Measurements from ENCODE around the gene DAGLA.

DAGLA gene

DNA sequence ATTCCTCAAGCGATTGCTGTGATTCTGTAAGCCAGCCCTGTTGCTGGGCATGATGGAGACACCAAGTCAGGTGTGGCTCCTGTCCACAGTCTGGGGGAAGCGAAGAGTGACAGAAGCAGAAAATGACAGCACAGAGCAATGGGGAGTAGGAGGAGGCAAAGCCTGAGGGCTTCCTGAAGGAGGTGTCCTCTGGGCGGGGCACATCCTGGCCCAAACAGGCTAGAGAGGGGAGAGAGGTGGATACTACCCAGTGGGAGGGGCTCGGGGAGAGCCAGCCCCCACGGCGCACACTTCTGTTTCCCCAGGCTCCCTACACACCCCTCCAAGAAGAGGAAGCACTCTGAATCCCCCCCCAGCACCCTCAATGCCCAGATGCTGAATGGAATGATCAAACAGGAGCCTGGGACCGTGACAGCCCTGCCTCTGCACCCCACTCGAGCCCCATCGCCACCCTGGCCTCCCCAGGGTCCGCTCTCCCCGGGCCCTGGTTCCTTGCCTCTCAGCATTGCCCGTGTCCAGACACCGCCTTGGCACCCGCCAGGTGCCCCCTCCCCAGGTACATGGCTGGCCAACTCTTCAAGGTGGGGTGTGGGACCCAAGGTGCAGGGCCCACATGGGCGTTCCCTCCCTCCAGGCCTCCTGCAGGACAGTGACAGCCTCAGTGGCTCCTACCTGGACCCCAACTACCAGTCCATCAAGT is 91.2 kb downstream of the DAGLA start:
- no peak overlapping the region for H3K27ac ChIP-seq
- no peaks in the 10 kb centered on the region for H3K27me3 ChIP-seq (ENCODE audit: insufficient read depth, low read depth, severe bottlenecking)
- TF ChIP-seq, protein P1, sequence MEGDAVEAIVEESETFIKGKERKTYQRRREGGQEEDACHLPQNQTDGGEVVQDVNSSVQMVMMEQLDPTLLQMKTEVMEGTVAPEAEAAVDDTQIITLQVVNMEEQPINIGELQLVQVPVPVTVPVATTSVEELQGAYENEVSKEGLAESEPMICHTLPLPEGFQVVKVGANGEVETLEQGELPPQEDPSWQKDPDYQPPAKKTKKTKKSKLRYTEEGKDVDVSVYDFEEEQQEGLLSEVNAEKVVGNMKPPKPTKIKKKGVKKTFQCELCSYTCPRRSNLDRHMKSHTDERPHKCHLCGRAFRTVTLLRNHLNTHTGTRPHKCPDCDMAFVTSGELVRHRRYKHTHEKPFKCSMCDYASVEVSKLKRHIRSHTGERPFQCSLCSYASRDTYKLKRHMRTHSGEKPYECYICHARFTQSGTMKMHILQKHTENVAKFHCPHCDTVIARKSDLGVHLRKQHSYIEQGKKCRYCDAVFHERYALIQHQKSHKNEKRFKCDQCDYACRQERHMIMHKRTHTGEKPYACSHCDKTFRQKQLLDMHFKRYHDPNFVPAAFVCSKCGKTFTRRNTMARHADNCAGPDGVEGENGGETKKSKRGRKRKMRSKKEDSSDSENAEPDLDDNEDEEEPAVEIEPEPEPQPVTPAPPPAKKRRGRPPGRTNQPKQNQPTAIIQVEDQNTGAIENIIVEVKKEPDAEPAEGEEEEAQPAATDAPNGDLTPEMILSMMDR (IDR thresholded peaks at IDR 0.05; ENCODE audit: low read depth, low read length): no peak
- DNase-seq: no peak
- no peak overlapping the region for H3K4me3 ChIP-seq (ENCODE audit: low read depth, low read length)
- H3K36me3 ChIP-seq: no peaks in the 10 kb centered on the region
- H3K9me3 ChIP-seq (ENCODE audit: severe bottlenecking): no peaks in the 10 kb centered on the region

DNA sequence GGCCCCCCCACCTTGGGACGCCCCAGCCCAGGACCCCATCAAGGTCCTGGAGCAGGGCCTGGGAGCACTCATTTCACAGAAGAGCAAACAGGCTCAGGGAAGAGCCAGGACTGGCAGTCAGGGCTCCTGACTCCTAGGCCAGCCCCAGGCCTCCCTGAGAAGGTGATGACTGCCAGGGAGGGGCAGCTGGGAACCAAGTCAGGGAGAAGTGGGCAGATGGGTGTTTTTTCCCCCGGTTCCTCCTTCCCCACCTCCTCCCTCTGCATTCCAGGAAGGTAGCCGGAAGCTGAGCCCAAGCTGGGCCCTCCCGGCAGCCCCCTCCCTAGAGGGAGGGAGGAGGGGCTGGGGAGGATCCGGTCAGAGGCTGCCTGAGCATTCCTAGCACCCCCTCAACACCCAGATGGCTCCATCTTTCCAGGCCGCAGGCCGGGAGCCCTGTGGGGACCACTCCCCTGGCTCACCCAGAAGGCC is 91.8 kb downstream of the DAGLA start:
- H3K36me3 ChIP-seq: no peaks in the 10 kb centered on the region
- TF ChIP-seq, protein P1 (IDR thresholded peaks at IDR 0.05; ENCODE audit: low read depth, low read length): no peak

DNA sequence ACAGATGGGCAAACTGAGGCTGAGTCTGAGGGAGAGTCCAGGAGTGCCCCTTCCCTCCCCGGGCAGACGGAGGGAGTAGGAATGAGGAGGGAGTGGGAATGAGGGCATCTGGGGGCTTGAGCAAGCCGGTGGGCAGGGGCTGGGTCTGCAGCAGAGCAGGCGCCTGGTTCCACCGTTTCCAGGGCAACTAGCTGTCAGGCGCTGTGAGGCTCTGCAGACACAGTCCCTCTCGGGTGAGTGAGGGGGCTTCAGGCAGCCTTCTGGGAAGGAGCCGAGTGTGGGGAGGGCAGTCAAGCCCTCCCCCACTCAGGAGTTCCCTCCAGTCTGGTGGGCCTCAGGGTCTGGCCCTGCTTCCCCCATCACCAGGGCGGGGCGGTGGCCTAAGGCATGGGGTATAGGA is 93.2 kb downstream of the DAGLA start:
- no peaks in the 10 kb centered on the region for H3K27me3 ChIP-seq (ENCODE audit: insufficient read depth, low read depth, severe bottlenecking)
- no peaks in the 10 kb centered on the region for H3K9me3 ChIP-seq (ENCODE audit: severe bottlenecking)
- no peak for DNase-seq
- no peaks in the 10 kb centered on the region for H3K36me3 ChIP-seq
- no peak overlapping the region for H3K27ac ChIP-seq
- TF ChIP-seq, protein P1 (IDR thresholded peaks at IDR 0.05; ENCODE audit: low read depth, low read length): no peak
- H3K4me3 ChIP-seq (ENCODE audit: low read depth, low read length): no peak overlapping the region

More for the DNA sequence above, 91.8 kb downstream of the DAGLA start:
- Histone ChIP-seq H3K9me3 (ENCODE audit: severe bottlenecking) (no peaks in the 10 kb centered on the region), H3K4me3 (ENCODE audit: low read depth, low read length) (no peak overlapping the region), H3K27me3 (ENCODE audit: insufficient read depth, low read depth, severe bottlenecking) (no peaks in the 10 kb centered on the region), H3K27ac (no peak overlapping the region)
- no peak for DNase-seq

DNA sequence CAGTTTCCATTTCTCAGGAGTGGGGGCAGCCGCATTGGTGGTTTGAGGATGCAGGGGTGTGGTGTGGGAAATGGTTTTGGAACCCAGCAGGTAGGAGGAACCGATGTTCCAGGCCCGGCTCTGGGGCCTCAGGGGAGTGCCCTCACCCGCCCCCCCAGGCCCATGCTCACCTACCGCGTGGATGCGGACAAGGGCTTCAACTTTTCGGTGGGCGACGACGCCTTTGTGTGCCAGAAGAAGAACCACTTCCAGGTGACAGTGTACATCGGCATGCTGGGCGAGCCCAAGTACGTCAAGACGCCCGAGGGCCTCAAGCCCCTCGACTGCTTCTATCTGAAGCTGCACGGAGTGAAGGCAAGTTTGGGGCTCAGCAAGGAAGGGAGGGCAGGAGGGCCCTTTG is 93.6 kb downstream of the DAGLA start:
- no peaks in the 10 kb centered on the region for H3K9me3 ChIP-seq (ENCODE audit: severe bottlenecking)
- TF ChIP-seq, protein P1 (IDR thresholded peaks at IDR 0.05; ENCODE audit: low read depth, low read length): no peak
- no peaks in the 10 kb centered on the region for H3K36me3 ChIP-seq
- H3K27me3 ChIP-seq (ENCODE audit: insufficient read depth, low read depth, severe bottlenecking): no peaks in the 10 kb centered on the region
- no peak overlapping the region for H3K27ac ChIP-seq
- no peak for DNase-seq
- H3K4me3 ChIP-seq (ENCODE audit: low read depth, low read length): no peak overlapping the region

DNA sequence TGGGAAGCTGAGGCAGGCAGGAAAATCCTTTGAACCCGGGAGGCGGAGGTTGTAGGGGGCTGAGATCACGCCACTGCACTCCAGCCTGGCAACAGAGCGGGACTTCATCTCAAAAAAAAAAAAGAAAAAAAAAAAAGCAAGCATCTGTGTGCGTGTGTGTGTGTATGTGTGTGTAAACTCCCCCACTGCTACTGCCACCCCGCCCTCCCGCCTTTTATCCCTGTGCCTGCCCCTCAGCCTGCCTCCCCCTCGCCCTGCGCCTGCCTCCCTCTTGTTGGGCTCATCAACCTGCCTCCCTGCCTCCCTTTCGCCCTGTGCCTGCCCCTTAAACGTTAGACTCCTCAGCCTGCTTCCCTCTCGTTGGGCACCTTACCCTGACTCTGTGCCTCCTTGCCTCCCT is 94.2 kb downstream of the DAGLA start:
- Histone ChIP-seq H3K9me3 (ENCODE audit: severe bottlenecking) (no peaks in the 10 kb centered on the region), H3K27ac (no peak overlapping the region)
- TF ChIP-seq, protein P1 (IDR thresholded peaks at IDR 0.05; ENCODE audit: low read depth, low read length): no peak

DNA sequence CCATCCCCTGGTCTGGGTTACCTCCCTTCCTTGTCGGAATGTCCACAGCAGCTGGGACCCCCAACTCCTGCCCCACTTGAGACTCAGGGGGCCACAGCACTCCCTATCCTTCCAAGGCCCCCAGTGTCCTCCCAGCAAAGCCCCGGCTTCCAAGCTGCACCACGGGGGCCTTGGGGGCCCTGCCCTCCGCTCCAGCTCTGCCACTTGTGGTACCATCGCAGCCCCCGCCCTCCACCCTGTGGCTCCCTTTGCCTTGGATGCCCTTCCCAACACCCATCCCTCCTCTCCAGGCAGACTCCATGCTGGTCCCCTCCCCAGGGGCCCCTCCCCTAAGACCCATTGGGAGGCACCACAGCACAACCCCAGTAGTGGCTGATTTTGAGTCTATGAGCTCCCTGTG is 94.9 kb downstream of the DAGLA start:
- TF ChIP-seq, protein P1 (IDR thresholded peaks at IDR 0.05; ENCODE audit: low read depth, low read length): no peak
- no peak for DNase-seq
- H3K36me3 ChIP-seq: no peaks in the 10 kb centered on the region
- H3K27me3 ChIP-seq (ENCODE audit: insufficient read depth, low read depth, severe bottlenecking): no peaks in the 10 kb centered on the region
- H3K4me3 ChIP-seq (ENCODE audit: low read depth, low read length): no peak overlapping the region
- H3K27ac ChIP-seq: no peak overlapping the region
- H3K9me3 ChIP-seq (ENCODE audit: severe bottlenecking): no peaks in the 10 kb centered on the region

More for the DNA sequence above, 94.2 kb downstream of the DAGLA start:
- Histone ChIP-seq H3K36me3 (no peaks in the 10 kb centered on the region), H3K27me3 (ENCODE audit: insufficient read depth, low read depth, severe bottlenecking) (no peaks in the 10 kb centered on the region), H3K4me3 (ENCODE audit: low read depth, low read length) (no peak overlapping the region)
- DNase-seq: no peak

Data from WERI-Rb-1 (cell line).